SH-SY5Y (cell line): ENCODE measurements around the gene LRRC10B.

ENCODE experiments used
- GATA2 ChIP-seq: IDR thresholded peaks from 2 replicates; pipeline ENCODE4 v1.6.1; 2011; ENCODE audit warnings: mild to moderate bottlenecking, low read depth, low read length
- GATA3 ChIP-seq: IDR thresholded peaks from 2 replicates; pipeline ENCODE4 v1.6.1; 2011; ENCODE audit warnings: low read depth, mild to moderate bottlenecking, low read length, moderate library complexity

DNA sequence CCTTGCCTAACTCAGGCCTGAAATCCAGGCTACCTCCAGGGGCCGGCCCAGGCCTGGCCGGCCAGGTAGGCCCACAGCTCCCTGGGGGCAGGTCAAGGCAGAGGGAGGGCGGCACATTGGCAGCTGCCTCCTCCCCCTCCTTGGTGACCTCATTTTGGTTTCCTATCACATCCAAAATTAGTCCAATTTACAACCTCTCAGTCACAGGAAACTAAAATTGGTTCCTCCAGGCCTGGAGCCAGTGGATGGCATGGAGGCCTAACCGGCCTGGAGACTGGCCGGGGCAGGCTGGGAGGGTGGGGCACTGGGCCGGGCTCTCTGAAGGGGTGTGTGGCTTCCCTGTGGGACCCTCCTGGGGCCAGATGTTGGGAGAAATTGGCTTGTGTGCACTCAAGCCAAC, 35.9 kb downstream of the LRRC10B start:
- TF ChIP-seq GATA2 (no peak), GATA3 (no peak)
